Subcutaneous adipose tissue (tissue), 4 donors: ENCODE data around the gene THRAP3. TPM values are rescaled to one million over a fixed set of nuclear protein-coding genes. Genes with fewer than 3 reads are reported as not detected.

Source experiments
- total RNA-seq, 4 donors: library from RNA; depleted of rRNA; stranded (reverse); fragments of >200 nt; gene quantifications; one replicate each; pipeline ENCODE4 v1.1.0, GENCODE V29; 2016
- TF ChIP-seq, protein P1 (sequence below): fragments of 450-650 bp; IDR thresholded peaks from one replicate; pipeline ENCODE4 v1.5.1; 2016; ENCODE audit warnings: low read depth, mild to moderate bottlenecking, control low read depth, antibody characterized with exemption, moderate library complexity

Gene THRAP3
- total RNA-seq, 4 donors from 2014 or later = 85.7 to 96.5 (median 87.6) TPM

DNA sequence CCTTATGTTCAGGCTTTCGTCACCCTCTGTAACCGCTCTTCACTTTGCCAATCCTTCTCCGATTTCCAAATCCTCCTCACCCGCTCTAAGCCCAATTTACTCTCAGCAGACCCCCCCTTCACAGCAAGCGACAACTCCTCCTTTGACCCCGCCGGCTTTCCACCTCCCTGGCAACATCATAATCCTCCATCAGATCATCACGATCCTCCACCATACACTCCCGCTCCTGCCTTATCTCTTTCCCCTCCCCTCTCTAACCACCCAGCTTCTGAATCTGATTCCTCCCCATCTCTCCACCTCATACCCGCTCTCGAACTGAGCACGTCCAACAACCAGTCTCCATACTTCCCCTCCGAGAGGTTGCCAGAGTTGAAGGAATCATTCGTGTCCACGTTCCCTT lies 106.7 kb downstream of the THRAP3 start:
- TF ChIP-seq, protein P1, sequence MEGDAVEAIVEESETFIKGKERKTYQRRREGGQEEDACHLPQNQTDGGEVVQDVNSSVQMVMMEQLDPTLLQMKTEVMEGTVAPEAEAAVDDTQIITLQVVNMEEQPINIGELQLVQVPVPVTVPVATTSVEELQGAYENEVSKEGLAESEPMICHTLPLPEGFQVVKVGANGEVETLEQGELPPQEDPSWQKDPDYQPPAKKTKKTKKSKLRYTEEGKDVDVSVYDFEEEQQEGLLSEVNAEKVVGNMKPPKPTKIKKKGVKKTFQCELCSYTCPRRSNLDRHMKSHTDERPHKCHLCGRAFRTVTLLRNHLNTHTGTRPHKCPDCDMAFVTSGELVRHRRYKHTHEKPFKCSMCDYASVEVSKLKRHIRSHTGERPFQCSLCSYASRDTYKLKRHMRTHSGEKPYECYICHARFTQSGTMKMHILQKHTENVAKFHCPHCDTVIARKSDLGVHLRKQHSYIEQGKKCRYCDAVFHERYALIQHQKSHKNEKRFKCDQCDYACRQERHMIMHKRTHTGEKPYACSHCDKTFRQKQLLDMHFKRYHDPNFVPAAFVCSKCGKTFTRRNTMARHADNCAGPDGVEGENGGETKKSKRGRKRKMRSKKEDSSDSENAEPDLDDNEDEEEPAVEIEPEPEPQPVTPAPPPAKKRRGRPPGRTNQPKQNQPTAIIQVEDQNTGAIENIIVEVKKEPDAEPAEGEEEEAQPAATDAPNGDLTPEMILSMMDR = no peak

DNA sequence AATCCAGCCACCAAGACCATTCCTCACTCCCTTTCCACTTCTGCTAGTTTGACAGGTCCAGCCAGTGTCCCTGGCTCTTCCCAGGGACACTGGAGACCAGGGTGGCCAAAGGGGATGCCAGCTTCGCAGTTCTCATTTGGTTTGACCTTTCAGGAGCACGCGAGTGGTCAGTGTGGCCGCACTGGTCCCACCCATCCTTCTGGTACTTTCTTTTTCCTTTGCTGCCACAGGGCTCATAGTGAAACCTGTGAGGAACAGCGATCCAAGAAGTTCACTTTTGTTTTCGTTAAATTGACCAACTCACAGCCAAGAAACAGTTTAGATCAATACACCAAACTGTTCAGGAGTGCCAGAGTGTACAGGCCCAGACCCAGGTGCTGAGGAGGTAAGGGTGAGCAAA lies 113.6 kb downstream of the THRAP3 start:
- TF ChIP-seq, protein P1 = no peak

DNA sequence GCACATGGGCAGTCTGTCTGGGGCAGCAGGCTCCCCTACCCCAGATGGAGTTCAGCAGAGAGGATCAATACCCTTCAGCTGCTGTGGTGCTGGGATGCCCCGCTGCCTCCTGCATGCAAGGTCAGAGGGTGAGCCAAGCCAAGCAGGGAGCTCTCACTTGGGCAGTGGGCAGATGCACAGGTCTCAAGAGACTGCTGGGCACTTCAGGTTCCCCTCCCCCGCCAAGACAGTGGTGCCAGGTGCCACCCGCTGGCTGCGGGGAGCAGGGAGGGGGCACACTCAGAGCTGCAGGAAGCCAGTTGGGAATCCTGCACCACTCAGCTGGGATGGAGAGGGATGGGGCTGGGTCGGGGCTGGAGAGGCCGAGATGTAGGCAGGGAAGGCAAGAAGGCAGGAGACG lies 115.0 kb downstream of the THRAP3 start:
- TF ChIP-seq, protein P1 = no peak

DNA sequence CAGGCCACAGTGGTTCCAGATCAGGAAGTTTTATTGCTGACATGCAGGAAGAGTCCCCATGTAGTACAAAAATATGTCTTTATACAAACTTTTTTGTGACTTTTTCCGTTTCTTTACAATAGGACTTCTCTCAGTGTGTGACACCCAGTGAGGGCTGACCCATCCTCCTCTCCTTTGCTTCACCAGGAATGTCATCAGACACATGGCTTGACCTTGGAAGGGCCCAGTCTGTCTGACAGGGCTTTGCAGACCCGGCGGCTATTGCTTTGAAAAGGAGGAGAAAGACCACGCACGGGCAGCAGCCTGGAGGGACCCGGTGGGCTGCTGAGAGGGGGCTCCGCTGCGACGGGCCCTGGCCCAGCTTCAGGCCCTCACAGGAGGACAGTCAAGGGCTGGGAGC lies 115.4 kb downstream of the THRAP3 start:
- TF ChIP-seq, protein P1 = no peak

DNA sequence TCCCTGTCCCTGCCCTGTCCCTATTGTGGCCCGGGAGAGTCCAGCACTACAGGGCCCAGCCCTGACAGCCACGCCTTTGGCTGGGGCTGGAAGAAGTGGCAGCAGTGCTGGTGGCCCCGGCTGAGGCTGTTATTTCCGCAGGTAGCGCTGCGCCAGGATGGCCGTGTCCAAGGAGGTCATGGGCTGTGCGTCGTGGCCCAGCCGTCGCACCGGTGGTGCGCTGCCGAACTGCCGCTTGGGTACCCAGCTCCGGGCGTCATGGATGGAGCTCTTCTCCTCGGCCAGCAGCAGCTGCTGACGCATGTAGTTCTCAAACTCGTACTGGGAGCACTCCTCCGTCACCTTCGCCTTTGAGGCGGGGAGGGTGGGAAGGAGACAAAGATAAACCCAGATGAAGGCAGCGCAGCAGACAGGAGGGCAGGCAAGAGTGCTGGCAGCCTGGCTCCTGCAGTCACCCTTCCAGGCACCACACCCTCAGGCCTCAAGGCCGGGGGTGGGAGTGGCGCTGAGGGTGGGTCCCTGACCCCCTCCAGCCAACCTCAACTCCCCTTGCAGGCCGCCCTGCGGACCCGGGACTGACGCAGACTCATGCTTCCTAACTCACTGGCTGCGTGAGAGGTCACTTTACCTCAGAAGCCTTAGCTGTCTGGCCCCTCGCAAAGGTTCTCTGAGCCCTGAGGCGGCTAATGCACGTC lies 117.5 kb downstream of the THRAP3 start:
- TF ChIP-seq, protein P1 = no peak

DNA sequence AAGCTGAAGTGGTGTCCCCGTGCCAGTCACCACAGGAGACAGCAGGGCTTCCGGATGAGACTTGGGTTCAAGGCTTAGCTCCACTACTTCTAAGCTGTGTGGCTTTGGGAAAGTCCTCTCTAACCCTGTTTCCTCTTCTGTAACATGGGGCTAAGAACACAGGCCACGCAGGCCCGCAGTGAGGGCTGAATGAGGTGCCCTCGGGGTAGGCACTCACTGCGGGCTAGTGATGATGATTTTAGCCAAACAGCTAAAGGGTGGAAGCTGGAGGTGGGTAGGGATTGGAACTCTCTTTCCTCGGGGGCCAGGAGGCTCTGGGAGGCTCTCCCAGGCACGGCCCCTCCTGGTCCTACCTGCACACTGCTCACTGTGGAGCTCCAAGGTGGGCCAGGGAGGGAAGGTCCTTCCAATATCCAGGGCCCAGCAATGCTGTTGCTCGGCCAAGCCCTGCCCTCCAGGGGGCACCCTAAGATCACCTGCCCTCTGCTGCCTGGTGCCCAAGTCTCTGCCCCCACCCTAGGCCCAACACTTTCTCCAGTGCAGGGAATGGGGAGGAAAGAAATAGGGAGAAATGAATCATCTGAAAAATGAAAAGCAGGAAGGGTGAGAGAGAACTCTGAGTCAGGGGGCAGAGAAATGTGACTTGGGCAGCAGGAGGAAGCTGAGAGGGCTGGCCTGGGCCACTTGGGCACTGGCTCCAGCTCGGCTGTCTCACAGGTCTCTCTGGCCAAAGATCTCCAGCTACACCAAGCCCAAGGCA lies 118.4 kb downstream of the THRAP3 start:
- TF ChIP-seq, protein P1 = no peak

DNA sequence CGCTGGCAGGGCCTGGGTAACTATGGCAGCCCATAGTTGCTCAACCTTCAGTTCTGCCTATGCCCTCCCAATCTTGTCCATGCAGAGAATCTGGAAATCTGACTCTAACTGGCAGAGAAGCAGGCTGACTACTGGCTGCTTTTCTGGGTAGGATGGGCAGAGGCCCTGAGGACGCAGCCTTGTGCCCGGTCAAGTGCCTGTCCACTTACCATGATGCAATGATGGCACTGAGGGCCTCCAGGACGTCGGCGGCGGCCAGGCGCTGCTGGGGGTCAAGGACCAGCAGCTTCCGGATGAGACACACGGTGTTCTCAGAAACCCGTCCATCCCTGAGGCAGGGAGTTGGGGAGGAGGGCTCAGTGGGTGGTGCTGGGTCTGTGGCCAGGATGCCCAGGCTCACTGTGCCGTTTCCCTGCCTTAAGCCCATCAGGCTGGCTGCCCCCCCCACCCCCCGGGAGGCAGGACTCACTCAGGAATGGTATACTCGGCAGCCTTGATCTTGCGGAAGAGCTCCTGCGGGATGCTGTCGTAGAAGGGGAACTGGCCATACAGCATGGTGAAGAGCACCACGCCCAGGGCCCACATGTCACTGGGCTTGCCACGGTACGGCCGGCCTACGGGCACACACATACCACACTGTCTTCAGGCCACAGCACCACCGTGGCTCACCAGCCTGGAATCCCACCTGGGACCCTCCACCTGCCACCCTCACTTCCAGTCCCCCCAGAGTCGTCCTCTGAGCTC lies 119.6 kb downstream of the THRAP3 start:
- TF ChIP-seq, protein P1 = no peak
